ENCODE data around the gene NPBWR2. TPM values are rescaled to one million over a fixed set of nuclear protein-coding genes. Genes with fewer than 3 reads are reported as not detected.

The NPBWR2 gene
- polyA plus RNA-seq, 3 donors = not detected

- Mint-ChIP-seq H3K4me3 (no peak overlapping the region), H3K27me3 (ENCODE audit: low read depth in 3 of 3) (peaks cover 30 to 41% (median 40%) of the 10 kb centered on the region in 3 donors), H3K4me1 (peaks cover 16% of the 10 kb centered on the region), H3K9me3 (peaks cover 0 to 2% (median 0%) of the 10 kb centered on the region in 7 donors), H3K27ac (no peak overlapping the region), H3K36me3 (peaks cover under 1% of the 10 kb centered on the region in 2 donors)
- no peak overlapping the region for H3K9ac ChIP-seq (ENCODE audit: insufficient read depth, low read length, poor library complexity, severe bottlenecking)
- peaks cover 4% of the 10 kb centered on the region for H4K20me1 ChIP-seq (ENCODE audit: insufficient read depth, low read length)
- TF ChIP-seq, protein P1, sequence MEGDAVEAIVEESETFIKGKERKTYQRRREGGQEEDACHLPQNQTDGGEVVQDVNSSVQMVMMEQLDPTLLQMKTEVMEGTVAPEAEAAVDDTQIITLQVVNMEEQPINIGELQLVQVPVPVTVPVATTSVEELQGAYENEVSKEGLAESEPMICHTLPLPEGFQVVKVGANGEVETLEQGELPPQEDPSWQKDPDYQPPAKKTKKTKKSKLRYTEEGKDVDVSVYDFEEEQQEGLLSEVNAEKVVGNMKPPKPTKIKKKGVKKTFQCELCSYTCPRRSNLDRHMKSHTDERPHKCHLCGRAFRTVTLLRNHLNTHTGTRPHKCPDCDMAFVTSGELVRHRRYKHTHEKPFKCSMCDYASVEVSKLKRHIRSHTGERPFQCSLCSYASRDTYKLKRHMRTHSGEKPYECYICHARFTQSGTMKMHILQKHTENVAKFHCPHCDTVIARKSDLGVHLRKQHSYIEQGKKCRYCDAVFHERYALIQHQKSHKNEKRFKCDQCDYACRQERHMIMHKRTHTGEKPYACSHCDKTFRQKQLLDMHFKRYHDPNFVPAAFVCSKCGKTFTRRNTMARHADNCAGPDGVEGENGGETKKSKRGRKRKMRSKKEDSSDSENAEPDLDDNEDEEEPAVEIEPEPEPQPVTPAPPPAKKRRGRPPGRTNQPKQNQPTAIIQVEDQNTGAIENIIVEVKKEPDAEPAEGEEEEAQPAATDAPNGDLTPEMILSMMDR (IDR thresholded peaks at IDR 0.05) = no peak
- H3K36me3 ChIP-seq (replicated peaks in 1 of 2; ENCODE audit: control insufficient read depth in 1 of 2, insufficient read depth in 2 of 2, low read length in 2 of 2) = no peaks in the 10 kb centered on the region
- peaks cover 6 to 21% of the 10 kb centered on the region in 2 donors for H3K27me3 ChIP-seq (ENCODE audit: control insufficient read depth in 2 of 2, insufficient read depth in 2 of 2, low read length in 2 of 2)
- no peaks in the 10 kb centered on the region for H3K9me3 ChIP-seq (replicated peaks in 1 of 2; ENCODE audit: control insufficient read depth in 1 of 2, insufficient read depth in 1 of 2, low read length in 2 of 2)
- no peak overlapping the region for H3K4me3 ChIP-seq (replicated peaks in 1 of 3; ENCODE audit: low read depth in 2 of 3, low read length in 3 of 3)
- no peak overlapping the region for H2AFZ ChIP-seq (ENCODE audit: insufficient read depth, low read depth, low read length, poor library complexity, severe bottlenecking)
- H3K4me2 ChIP-seq (replicated peaks; ENCODE audit: extremely low read depth, low read length, poor library complexity, severe bottlenecking) = no peak overlapping the region
- DNase-seq = no peak
- H3K79me2 ChIP-seq (ENCODE audit: insufficient read depth, low read length) = no peaks in the 10 kb centered on the region
- intact Hi-C loops (cut with micrococcal nuclease) = no loop called here
- H3K4me1 ChIP-seq (ENCODE audit: control insufficient read depth in 1 of 2, insufficient read depth in 2 of 2, low read length in 2 of 2) = peaks cover 13 to 20% of the 10 kb centered on the region in 2 donors
- 95% methylated on average over 23 of the region's 28 CpGs for WGBS (ENCODE audit: insufficient coverage)
- no peak overlapping the region for H3K27ac ChIP-seq (ENCODE audit: low read depth in 1 of 2, low read length in 2 of 2)
These were observed 867 bp downstream of the NPBWR2 start for GRCh38 chr20:64106435-64106961.

DNA sequence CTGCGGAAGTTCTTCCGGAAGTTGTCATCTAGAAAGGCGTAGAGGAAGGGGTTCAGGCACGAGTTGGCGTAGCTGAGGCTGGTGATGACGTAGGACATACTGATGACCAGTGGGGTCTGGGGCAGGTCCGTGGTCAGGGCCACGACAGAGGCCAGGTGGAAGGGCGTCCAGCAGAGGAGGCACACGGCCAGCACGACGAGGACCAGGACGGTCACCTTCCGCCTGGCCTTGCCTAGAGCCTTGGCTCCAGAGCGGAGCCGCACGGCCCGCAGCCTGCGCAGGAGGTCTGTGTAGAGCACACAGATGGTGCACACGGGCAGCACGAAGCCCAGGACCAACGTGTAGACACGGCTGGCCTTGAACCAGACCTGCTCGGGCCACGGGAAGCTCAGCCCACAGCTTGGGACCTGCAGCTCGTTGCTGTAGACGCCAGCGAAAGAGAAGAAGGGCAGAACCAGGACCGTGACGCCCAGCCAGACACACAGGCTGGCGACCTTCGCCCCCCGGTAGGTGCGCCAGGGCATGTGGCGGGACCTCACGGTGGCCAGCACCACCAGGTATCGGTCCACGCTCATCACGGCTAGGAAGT, 1.4 kb downstream of the NPBWR2 start:
- peaks cover 18% of the 10 kb centered on the region for H3K4me1 Mint-ChIP-seq
- H3K27ac ChIP-seq (ENCODE audit: low read depth in 1 of 2, low read length in 2 of 2) = no peak overlapping the region
- H4K20me1 ChIP-seq (ENCODE audit: insufficient read depth, low read length) = peaks cover 10% of the 10 kb centered on the region
- DNase-seq = no peak
- no peak overlapping the region for H3K4me3 Mint-ChIP-seq
- H3K27ac Mint-ChIP-seq = peak overlapping the region in 1 of 7 donors; percentile 45
- TF ChIP-seq, protein P1 (IDR thresholded peaks at IDR 0.05) = no peak
- no peak overlapping the region for H3K4me3 ChIP-seq (replicated peaks in 1 of 3; ENCODE audit: low read depth in 2 of 3, low read length in 3 of 3)
- WGBS (ENCODE audit: insufficient coverage) = 97% methylated on average over 36 of the region's 39 CpGs
- H3K9ac ChIP-seq (ENCODE audit: insufficient read depth, low read length, poor library complexity, severe bottlenecking) = no peak overlapping the region
- H3K36me3 ChIP-seq (replicated peaks in 1 of 2; ENCODE audit: control insufficient read depth in 1 of 2, insufficient read depth in 2 of 2, low read length in 2 of 2) = no peaks in the 10 kb centered on the region
- H3K27me3 Mint-ChIP-seq (ENCODE audit: low read depth in 3 of 3) = peaks cover 34 to 46% (median 44%) of the 10 kb centered on the region in 3 donors
- H3K9me3 Mint-ChIP-seq = peaks cover 0 to 2% (median 0%) of the 10 kb centered on the region in 7 donors
- H3K4me1 ChIP-seq (ENCODE audit: control insufficient read depth in 1 of 2, insufficient read depth in 2 of 2, low read length in 2 of 2) = peaks cover 13 to 20% of the 10 kb centered on the region in 2 donors
- H3K27me3 ChIP-seq (ENCODE audit: control insufficient read depth in 2 of 2, insufficient read depth in 2 of 2, low read length in 2 of 2) = peaks cover 6 to 27% of the 10 kb centered on the region in 2 donors
- intact Hi-C loops (cut with micrococcal nuclease) = no loop called here
- peaks cover 3 to 6% of the 10 kb centered on the region in 2 donors for H3K36me3 Mint-ChIP-seq
- H2AFZ ChIP-seq (ENCODE audit: insufficient read depth, low read depth, low read length, poor library complexity, severe bottlenecking) = no peak overlapping the region
- no peaks in the 10 kb centered on the region for H3K9me3 ChIP-seq (replicated peaks in 1 of 2; ENCODE audit: control insufficient read depth in 1 of 2, insufficient read depth in 1 of 2, low read length in 2 of 2)
- no peaks in the 10 kb centered on the region for H3K79me2 ChIP-seq (ENCODE audit: insufficient read depth, low read length)
- H3K4me2 ChIP-seq (replicated peaks; ENCODE audit: extremely low read depth, low read length, poor library complexity, severe bottlenecking) = no peak overlapping the region
